Right atrium auricular region (tissue), 2 donors: ENCODE results near the gene CNOT4. TPM values are rescaled to one million over a fixed set of nuclear protein-coding genes. Genes with fewer than 3 reads are reported as not detected.

Experiments used
- DNase-seq: peaks from one replicate; pipeline ENCODE4 v3.0.0-alpha.2; 2019; ENCODE audit warnings: low spot score
- H3K27ac ChIP-seq, 2 donors: fragments of 200-600 bp; sonication (generic); 1 replicate in 1 of 2; 2 replicates in 1 of 2; pipeline ENCODE4 v1.5.1; 2016 to 2019
- H3K27me3 ChIP-seq, 2 donors: fragments of 200-600 bp; sonication (generic); one replicate each; pipeline versions ENCODE4 v1.5.1 to v1.6.0; 2017 to 2019
- H3K36me3 ChIP-seq: fragments of 200-600 bp; sonication (generic); one replicate; pipeline ENCODE4 v1.5.1; 2016
- H3K4me1 ChIP-seq, 2 donors: fragments of 200-600 bp; sonication (generic); one replicate each; pipeline versions ENCODE4 v1.5.1 to v1.6.0; 2017 to 2019
- H3K4me3 ChIP-seq, 2 donors: fragments of 200-600 bp; sonication (generic); 1 replicate in 1 of 2; 2 replicates in 1 of 2; pipeline ENCODE4 v1.5.1; 2017 to 2019; ENCODE audit warnings: mild to moderate bottlenecking in 1 of 2, moderate library complexity in 1 of 2
- H3K9me3 ChIP-seq, 2 donors: fragments of 200-600 bp; sonication (generic); one replicate each; pipeline ENCODE4 v1.5.1; 2019
- CTCF ChIP-seq, 2 donors: fragments of 200-600 bp; sonication (generic); IDR thresholded peaks; one replicate each; pipeline ENCODE4 v1.5.1; 2019; ENCODE audit warnings: antibody characterized with exemption in 2 of 2
- total RNA-seq, 2 donors: library from RNA; depleted of rRNA; stranded (reverse); fragments of >200 nt; gene quantifications; one replicate each; pipeline ENCODE4 v1.1.0, GENCODE V29; 2016

The CNOT4 gene
- total RNA-seq, 2 donors from 2014 or later = 23.3 to 25.3 TPM

- H3K27me3 ChIP-seq = no peaks in the 10 kb centered on the region
- DNase-seq = no peak
- no peak overlapping the region for H3K4me3 ChIP-seq
- H3K36me3 ChIP-seq = peaks cover 3% of the 10 kb centered on the region
- no peak for TF ChIP-seq CTCF (IDR thresholded peaks at IDR 0.05)
- peaks cover 0 to 4% of the 10 kb centered on the region in 2 donors for H3K4me1 ChIP-seq
- H3K9me3 ChIP-seq = no peaks in the 10 kb centered on the region
- no peak overlapping the region for H3K27ac ChIP-seq
Observed at GRCh38 chr7:135382173-135382572, 127.7 kb downstream of the CNOT4 start.

- Histone ChIP-seq H3K4me1 (peaks cover 0 to 4% of the 10 kb centered on the region in 2 donors), H3K9me3 (no peaks in the 10 kb centered on the region), H3K36me3 (peaks cover 3% of the 10 kb centered on the region), H3K4me3 (no peak overlapping the region), H3K27me3 (no peaks in the 10 kb centered on the region), H3K27ac (no peak overlapping the region)
- TF ChIP-seq CTCF (IDR thresholded peaks at IDR 0.05) = no peak
- no peak for DNase-seq
Observed at GRCh38 chr7:135381369-135381768, 128.5 kb downstream of the CNOT4 start.

GRCh38 chr7:135380351-135380750 lies 129.6 kb downstream of the CNOT4 start:
- DNase-seq = no peak
- Histone ChIP-seq H3K4me3 (no peak overlapping the region), H3K4me1 (peaks cover 0 to 4% of the 10 kb centered on the region in 2 donors), H3K27ac (no peak overlapping the region), H3K36me3 (peaks cover 3% of the 10 kb centered on the region), H3K9me3 (no peaks in the 10 kb centered on the region), H3K27me3 (no peaks in the 10 kb centered on the region)
- no peak for TF ChIP-seq CTCF (IDR thresholded peaks at IDR 0.05)

- H3K4me1 ChIP-seq = no peaks in the 10 kb centered on the region
- no peak for DNase-seq
- peaks cover 3% of the 10 kb centered on the region for H3K36me3 ChIP-seq
- no peak overlapping the region for H3K4me3 ChIP-seq
- H3K27me3 ChIP-seq = no peaks in the 10 kb centered on the region
- no peaks in the 10 kb centered on the region for H3K9me3 ChIP-seq
- TF ChIP-seq CTCF (IDR thresholded peaks at IDR 0.05) = no peak
- no peak overlapping the region for H3K27ac ChIP-seq
Observed at GRCh38 chr7:135377171-135377570, 132.7 kb downstream of the CNOT4 start.

GRCh38 chr7:135375908-135376699 lies 133.8 kb downstream of the CNOT4 start:
- peaks cover 3% of the 10 kb centered on the region for H3K36me3 ChIP-seq
- H3K4me3 ChIP-seq = no peak overlapping the region
- no peaks in the 10 kb centered on the region for H3K27me3 ChIP-seq
- TF ChIP-seq CTCF (IDR thresholded peaks at IDR 0.05) = no peak
- no peak overlapping the region for H3K27ac ChIP-seq
- DNase-seq = no peak
- no peaks in the 10 kb centered on the region for H3K9me3 ChIP-seq
- H3K4me1 ChIP-seq = no peaks in the 10 kb centered on the region

GRCh38 chr7:135374736-135375135 lies 135.2 kb downstream of the CNOT4 start:
- no peak for TF ChIP-seq CTCF (IDR thresholded peaks at IDR 0.05)
- no peaks in the 10 kb centered on the region for H3K27me3 ChIP-seq
- no peak overlapping the region for H3K27ac ChIP-seq
- H3K9me3 ChIP-seq = no peaks in the 10 kb centered on the region
- no peaks in the 10 kb centered on the region for H3K4me1 ChIP-seq
- H3K4me3 ChIP-seq = no peak overlapping the region
- peaks cover 3% of the 10 kb centered on the region for H3K36me3 ChIP-seq
- DNase-seq = no peak
